ENCODE results near the gene NFAT5.
"Not testable (repeated sequence)": the region's sequence is repeated elsewhere in the genome, so short reads cannot be mapped to it uniquely, and the experiment has no call there.

The NFAT5 gene

DNA sequence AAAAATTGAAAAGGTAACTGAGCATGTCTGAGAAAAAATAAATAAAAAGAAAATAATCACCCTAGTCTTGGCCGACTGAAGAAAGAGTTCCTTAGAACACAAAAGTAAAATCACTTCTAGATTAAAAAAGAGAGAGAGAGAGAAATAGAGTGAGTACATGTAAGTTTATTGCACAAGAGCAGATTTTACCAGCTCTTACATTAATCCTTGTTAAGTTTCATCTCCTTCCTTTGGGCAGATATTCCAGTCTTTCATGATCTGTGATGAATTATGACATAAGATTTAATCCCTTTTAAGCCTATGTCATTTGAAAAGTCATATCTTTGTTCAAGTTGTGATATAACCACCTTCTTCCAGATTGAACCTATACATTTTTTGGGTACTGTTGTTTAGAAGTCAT is 54.8 kb downstream of the NFAT5 start:
- no peak for DNase-seq (ENCODE audit: low read depth, low spot score)

DNA sequence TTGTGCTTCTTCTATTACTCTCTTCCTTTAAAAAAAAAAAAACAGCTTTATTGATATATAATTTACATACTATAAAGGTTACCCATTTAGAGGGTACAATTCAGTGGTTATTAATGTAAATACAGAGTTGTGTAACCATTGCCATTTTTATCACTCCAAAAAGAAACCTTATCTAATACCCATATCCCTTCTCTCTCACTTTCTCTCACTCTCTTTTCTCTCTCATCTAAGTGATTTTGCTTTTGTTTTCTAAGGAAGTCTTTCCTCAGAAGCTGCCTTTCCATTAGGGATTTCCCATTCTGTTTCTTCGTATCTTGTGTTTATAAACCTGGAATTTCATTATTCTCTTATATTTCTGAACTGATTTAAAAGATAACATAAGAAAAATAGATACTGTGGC is 55.5 kb downstream of the NFAT5 start:
- no peak for DNase-seq (ENCODE audit: low read depth, low spot score)
- no peak overlapping the region for H3K4me3 ChIP-seq (ENCODE audit: low read length)

More for the DNA sequence above, 54.8 kb downstream of the NFAT5 start:
- H3K4me3 ChIP-seq (ENCODE audit: low read length) = no peak overlapping the region

- DNase-seq (ENCODE audit: low read depth, low spot score) = no peak
These were observed 60.5 kb downstream of the NFAT5 start for GRCh38 chr16:69626256-69626655.

DNA sequence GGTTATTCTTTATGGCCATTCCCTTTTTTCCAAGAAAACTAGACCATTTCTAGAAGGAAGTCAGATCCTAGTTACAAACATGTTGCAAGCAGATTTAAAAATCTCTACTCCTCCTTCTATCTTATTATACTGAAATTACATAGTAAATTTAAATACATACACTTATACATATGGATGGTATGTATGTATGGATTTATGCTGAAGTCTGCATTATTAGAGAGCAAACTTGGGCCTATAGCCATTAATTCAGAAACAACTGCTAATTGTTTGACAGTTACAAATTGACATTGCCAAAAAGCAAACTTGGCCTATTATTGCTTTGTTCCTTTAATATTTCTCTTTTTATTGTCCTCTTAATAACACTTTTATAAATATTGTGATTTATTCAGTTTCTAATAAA is 67.1 kb downstream of the NFAT5 start:
- DNase-seq (ENCODE audit: low read depth, low spot score) = no peak
- H3K4me3 ChIP-seq (ENCODE audit: low read length) = no peak overlapping the region

More at GRCh38 chr16:69626256-69626655, 60.5 kb downstream of the NFAT5 start:
- H3K4me3 ChIP-seq (ENCODE audit: low read length) = no peak overlapping the region

DNA sequence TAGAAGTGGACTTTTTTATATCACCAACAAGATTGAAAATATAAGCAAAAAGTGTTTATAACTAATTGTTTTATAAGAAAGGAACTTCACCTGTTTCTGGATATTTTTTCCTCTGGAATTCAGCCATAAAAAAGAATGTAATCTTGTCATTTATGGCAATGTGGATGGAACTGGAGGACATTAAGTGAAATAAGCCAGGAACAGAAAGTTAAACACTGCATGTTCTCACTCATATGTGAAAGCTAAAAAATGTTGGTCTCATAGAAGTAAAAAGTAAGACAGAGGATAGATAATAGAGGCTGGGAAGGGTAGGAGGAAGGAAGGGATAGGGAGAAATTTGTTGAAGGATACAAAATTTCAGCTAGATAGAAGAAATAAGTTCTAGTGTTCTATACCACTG is 67.6 kb downstream of the NFAT5 start:
- no peak for DNase-seq (ENCODE audit: low read depth, low spot score)
- H3K4me3 ChIP-seq (ENCODE audit: low read length) = no peak overlapping the region

GRCh38 chr16:69636563-69637146 is 70.9 kb downstream of the NFAT5 start:
- not testable (repeated sequence) for DNase-seq (ENCODE audit: low read depth, low spot score); H3K4me3 ChIP-seq (ENCODE audit: low read length)

DNA sequence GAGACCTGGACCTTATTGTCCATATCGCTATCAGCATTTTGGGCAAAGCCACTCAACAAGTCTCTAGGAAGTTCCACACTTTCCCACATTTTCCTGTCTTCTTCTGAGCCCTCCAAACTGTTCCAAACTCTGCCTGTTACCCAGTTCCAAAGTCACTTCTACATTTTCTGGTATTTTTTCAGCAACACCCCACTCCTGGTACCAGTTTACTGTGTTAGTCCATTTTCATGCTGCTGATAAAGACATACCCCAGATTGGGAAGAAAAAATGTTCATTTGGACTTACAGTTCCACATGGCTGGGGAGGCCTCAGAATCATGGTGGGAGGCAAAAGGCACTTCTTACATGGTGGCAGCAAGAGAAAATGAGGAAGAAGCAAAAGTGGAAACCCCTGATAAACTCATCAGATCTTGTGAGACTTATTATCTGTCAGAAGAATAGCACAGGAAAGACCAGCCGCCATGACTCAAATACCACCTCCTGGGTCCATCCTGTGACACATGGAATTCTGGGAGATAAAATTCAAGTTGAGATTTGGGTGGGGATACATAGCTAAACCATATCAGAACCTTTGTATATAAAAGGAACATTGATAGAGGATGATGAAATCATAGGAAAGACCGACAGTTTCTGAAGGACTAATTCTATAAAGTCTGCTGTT is 71.6 kb downstream of the NFAT5 start:
- not testable (repeated sequence) for H3K4me3 ChIP-seq (ENCODE audit: low read length); DNase-seq (ENCODE audit: low read depth, low spot score)

DNA sequence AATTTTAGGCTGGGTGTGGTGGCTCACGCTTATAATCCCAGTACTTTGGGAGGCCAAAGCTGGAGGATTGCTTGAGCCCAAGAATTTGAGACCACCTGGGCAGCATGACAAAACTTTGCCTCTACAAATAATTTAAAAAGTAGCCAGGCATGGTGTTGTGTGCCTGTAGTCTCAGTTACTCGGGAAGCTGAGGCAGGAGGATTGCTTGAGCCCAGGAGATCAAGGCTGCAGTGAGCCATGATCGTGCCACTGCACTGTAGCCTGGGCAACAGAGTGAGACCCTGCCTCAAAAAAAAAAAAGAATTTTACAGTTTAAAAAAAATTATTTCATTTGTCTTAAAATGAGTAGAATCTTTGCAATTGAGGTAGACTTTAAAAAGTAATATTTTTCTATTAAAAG is 78.2 kb downstream of the NFAT5 start:
- H3K4me3 ChIP-seq (ENCODE audit: low read length); DNase-seq (ENCODE audit: low read depth, low spot score): not testable (repeated sequence)

DNA sequence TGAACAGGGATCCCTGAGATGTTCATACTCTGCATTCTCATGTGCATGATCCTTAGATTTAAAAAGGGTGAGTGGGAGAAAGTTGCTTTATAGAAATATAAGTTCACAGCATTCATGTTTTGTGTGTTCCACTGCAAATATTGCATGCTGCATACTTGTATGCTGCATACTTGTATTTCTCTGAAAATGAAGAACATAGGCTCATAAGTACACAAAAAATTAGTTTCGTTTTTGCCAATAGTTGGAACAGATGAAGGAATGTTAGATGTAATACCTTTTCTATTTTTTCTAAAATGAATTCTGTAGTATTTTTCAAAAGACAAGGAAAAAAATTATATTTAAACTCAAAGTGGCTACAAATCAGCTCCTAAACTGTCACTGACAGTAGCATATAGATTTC is 79.0 kb downstream of the NFAT5 start:
- DNase-seq (ENCODE audit: low read depth, low spot score) = no peak
- H3K4me3 ChIP-seq (ENCODE audit: low read length) = no peak overlapping the region

DNA sequence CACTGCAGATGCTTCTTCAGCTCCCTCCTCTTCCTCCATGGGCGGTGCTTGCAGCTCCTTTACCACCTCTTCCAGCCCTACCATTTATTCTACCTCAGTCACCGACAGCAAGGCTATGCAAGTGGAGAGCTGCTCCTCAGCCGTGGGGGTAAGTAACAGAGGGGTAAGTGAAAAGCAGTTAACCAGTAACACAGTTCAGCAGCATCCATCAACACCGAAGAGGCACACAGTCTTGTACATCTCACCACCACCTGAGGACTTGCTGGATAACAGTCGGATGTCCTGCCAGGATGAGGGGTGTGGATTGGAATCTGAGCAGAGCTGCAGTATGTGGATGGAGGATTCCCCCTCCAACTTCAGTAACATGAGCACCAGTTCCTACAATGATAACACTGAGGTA is 81.3 kb downstream of the NFAT5 start:
- DNase-seq (ENCODE audit: low read depth, low spot score) = no peak
- no peak overlapping the region for H3K4me3 ChIP-seq (ENCODE audit: low read length)

DNA sequence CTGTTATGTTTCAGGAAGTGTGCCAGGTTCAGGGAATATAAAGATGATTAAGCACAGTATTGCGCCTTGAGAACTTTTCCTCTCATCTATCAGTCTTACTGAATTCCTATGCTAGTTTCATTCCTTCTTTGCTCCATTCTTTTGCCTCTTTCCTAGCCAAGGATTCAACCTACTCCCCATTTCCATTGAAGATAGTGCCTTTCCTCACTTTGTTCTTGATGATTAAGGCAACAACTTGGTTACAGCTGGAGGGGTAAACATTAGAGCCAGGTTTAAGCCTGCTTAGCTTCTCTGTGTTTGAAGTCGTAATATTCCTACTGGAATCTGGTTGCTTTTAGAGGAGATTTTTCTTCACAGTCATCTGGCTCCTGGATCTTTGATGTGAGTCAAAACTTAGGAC is 85.5 kb downstream of the NFAT5 start:
- no peak for DNase-seq (ENCODE audit: low read depth, low spot score)
- no peak overlapping the region for H3K4me3 ChIP-seq (ENCODE audit: low read length)

DNA sequence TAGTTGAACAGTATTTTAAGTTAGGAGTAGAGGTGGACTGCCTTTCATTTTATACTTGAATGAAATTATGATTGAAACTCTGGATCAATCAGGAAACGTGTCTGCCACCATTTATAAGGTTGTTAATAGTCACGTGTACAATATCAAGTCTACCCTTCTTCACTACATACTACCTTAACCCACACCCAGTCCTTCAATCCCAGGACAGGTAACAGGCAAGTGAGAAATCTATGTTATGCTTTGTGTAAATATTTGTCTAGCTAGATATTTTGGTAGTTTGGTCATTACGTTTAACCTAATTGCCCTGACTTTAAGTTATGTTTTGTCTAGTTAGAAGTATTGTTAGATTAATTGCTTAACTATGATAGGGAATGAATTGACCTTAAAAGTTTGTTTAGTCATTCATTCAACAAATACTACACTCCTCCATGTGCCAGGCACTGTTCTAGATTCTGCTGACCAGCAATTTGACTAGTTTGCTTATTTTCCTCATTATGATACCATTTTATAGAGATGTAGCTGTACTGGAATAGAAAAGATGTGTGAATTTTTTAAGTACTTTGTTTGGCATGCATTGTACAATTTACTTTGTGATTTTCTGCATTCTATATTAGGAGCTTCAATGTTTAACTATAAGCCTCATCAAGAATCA is 88.6 kb downstream of the NFAT5 start:
- no peak for DNase-seq (ENCODE audit: low read depth, low spot score)
- no peak overlapping the region for H3K4me3 ChIP-seq (ENCODE audit: low read length)

DNA sequence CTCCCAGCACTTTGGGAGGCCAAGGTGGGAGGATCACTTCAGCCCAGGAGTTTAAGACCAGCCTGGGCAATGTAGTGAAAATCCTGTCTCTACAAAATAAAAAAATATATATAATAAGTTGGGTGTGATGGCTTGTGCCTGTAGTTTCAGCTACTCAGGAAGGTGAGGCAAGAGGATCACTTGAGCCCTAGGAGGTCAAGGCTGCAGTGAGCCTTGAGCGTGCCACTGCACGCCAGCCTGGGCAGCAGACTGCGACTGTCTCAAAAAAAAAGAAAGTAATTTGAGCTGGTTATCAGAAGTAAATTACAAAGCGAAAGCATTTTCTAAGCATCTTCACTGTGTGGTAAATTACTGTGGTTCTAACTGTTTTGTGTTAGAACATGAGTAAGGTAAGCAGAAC is 94.4 kb downstream of the NFAT5 start:
- no peak overlapping the region for H3K4me3 ChIP-seq (ENCODE audit: low read length)
- no peak for DNase-seq (ENCODE audit: low read depth, low spot score)

GRCh38 chr16:69662901-69663300 is 97.1 kb downstream of the NFAT5 start:
- DNase-seq (ENCODE audit: low read depth, low spot score) = no peak
- H3K4me3 ChIP-seq (ENCODE audit: low read length) = no peak overlapping the region

DNA sequence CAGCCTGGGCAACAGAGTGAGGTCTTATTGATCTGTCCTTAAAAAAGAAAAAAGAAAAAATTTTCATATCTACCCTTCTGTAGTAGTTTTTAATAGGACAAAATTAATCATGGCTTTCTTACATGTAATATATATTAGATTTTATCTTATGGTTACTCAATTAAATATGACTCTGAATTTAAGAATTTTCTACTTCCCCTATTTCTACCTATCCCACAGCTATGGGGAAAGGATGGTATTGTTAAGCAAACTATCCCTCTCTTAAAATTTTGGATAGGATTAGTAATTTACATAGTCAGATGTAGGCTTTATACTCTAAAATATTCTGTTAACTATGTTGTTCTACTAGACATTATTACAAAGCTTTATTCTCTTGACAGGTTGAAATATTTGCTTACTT is 98.1 kb downstream of the NFAT5 start:
- H3K4me3 ChIP-seq (ENCODE audit: low read length) = no peak overlapping the region
- DNase-seq (ENCODE audit: low read depth, low spot score) = no peak

DNA sequence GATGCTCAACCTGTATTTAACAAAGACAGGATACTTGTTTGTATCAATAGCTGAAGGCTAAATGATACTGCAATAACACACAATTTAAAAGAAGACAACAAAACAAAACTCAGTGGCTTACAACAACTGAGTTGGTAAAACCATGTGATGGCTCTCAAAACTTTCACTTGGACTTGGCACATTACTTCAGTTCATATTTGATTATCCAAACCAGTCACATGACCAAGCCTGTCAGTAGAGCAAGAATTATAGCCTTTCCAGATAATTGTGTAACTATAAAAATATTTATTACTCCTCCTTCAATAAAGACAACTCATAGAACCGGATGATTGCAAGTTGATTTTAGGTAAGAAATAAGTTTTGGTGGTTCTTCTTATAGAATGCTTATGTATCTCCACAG is 103.8 kb downstream of the NFAT5 start:
- H3K4me3 ChIP-seq (ENCODE audit: low read length) = no peak overlapping the region
- no peak for DNase-seq (ENCODE audit: low read depth, low spot score)

DNA sequence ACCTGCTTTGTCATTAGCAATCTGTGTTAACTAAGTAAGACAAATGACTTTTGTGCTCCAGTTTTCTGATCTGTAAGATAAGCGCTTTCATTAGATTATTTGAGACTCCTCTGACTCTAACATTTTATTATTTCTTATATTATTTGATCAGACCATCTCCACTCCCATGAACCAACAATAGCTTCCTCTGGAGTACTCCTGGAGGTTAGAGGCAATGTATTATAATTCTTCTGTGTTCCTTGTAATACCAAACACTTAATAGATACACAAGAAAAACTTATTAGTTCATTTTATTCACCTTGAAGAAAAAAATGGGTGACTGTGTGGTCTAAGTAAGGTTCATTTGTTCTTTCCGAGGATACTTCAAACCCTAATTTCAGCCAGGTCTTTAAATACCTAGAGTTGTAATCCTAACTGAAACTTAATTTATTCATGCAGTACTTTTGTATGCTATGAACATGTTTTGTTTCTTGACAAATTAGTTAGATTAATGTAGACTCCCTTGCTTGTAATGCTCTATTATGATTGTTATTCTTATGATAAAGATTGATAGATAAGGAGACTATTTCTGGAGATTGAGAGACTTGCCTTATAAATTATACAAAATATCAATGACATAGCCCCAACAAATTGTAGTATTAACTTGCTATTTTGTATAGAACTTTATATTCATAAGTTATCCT is 106.7 kb downstream of the NFAT5 start:
- no peak for DNase-seq (ENCODE audit: low read depth, low spot score)
- no peak overlapping the region for H3K4me3 ChIP-seq (ENCODE audit: low read length)

DNA sequence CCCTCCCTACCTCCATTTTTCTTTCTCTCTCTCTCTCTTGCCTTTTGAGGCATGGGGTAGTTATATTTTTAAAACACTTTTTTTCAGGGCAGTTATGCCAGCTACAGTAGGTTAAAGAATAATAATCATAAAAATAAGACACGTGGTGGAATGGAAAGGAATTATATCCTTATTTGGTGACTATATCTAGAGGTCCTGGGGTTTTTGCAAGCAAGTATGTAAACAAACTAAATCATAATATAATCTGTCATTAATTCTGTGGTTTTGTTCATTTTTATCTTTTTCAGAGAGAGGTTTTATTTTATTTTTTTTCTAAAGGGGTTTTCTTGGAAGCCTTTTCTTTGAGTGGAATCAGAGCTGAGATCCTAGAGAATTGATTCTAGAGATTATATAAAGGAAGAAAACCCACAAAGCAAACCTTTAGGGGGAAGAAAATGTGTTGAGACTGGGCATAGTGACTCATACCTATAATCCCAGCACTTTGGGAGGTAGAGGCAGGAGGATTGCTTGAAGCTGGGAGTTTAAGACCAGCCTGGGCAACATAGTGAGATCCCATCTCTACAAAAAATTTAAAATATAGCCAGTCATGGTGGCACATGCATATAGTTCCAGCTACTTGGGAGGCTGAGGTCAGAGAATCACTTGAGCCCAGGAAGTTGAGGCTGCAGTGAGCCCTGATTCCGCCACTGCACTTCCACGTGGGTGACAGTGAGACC is 107.4 kb downstream of the NFAT5 start:
- H3K4me3 ChIP-seq (ENCODE audit: low read length) = no peak overlapping the region

DNA sequence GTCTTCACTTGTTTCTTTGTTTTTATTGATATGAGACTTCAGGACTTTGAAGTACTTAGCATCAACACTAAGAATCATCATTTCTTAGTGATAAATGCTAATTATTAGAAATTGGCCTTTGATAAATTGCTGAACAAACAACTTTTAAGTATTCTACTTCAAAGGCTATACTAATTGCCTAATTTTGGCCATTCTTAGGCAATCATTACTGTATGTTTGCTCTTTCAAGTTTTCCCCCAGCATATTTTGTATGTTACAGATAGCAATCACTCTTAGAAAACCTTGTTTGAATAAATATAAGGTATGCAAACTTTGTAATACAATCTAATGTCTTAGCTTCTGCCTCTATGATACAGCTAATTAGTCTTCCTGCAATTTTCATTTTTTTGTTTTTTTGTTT is 114.6 kb downstream of the NFAT5 start:
- DNase-seq (ENCODE audit: low read depth, low spot score) = no peak

More for the DNA sequence above, 107.4 kb downstream of the NFAT5 start:
- no peak for DNase-seq (ENCODE audit: low read depth, low spot score)

GRCh38 chr16:69688589-69688988 is 122.8 kb downstream of the NFAT5 start:
- no peak for DNase-seq (ENCODE audit: low read depth, low spot score)
- no peak overlapping the region for H3K4me3 ChIP-seq (ENCODE audit: low read length)

More for the DNA sequence above, 114.6 kb downstream of the NFAT5 start:
- no peak overlapping the region for H3K4me3 ChIP-seq (ENCODE audit: low read length)

All from Jurkat, Clone E6-1 (cell line).